Type B pancreatic cell (in vitro differentiated cells): ENCODE results near the gene CHST13. TPM values are rescaled to one million over a fixed set of nuclear protein-coding genes. Genes with fewer than 3 reads are reported as not detected.
A peak's percentile ranks its signal among the peaks of the same experiment; 100 is the strongest.

Experiments
- DNase-seq: peaks from one replicate; pipeline ENCODE4 v3.0.0; 2021; ENCODE audit warnings: mixed read lengths; ENCODE audit not compliant: unreplicated experiment; ENCODE audit errors: extremely low spot score
- H3K27ac Mint-ChIP-seq: 2 replicates; pipeline ENCODE4 v1.8.0; 2021; ENCODE audit warnings: mild to moderate bottlenecking, mixed read lengths
- H3K27me3 Mint-ChIP-seq: 2 replicates; pipeline ENCODE4 v1.8.0; 2021; ENCODE audit warnings: mixed read lengths
- H3K36me3 Mint-ChIP-seq: 2 replicates; pipeline ENCODE4 v1.8.0; 2021; ENCODE audit warnings: mixed read lengths
- H3K4me1 Mint-ChIP-seq: one replicate; pipeline ENCODE4 v1.8.0; 2021; ENCODE audit warnings: mixed read lengths; ENCODE audit not compliant: unreplicated experiment
- H3K4me3 Mint-ChIP-seq: 2 replicates; pipeline ENCODE4 v1.8.0; 2021; ENCODE audit warnings: mild to moderate bottlenecking, mixed read lengths
- H3K9me3 Mint-ChIP-seq: 2 replicates; pipeline ENCODE4 v1.8.0; 2021; ENCODE audit warnings: mixed read lengths
- CTCF ChIP-seq: fragments of 200-600 bp; sonication (generic); conservative IDR thresholded peaks from 2 replicates; pipeline ENCODE4 v1.5.0; 2021; ENCODE audit warnings: antibody characterized with exemption, mild to moderate bottlenecking
- long read RNA-seq: library from polyadenylated mRNA; unstranded; transcript quantifications from one replicate; pipeline ENCODE4 v2.0.0, GENCODE V29; 2020
- total RNA-seq: library from RNA; stranded (reverse); gene quantifications from 2 replicates; pipeline ENCODE4 v1.2.1, GENCODE V29; 2021; ENCODE audit warnings: low replicate concordance

Gene CHST13, protein sequence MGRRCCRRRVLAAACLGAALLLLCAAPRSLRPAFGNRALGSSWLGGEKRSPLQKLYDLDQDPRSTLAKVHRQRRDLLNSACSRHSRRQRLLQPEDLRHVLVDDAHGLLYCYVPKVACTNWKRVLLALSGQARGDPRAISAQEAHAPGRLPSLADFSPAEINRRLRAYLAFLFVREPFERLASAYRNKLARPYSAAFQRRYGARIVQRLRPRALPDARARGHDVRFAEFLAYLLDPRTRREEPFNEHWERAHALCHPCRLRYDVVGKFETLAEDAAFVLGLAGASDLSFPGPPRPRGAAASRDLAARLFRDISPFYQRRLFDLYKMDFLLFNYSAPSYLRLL
- 0.31 and 0.67 TPM in 2 replicates for total RNA-seq
- long read RNA-seq = 0 reads

- Mint-ChIP-seq H3K27ac (no peak within 1 kb of the TSS), H3K27me3 (peaks cover 55% of the 10 kb centered on the region), H3K4me1 (peaks cover 5% of the 10 kb centered on the region), H3K9me3 (no peaks in the 10 kb centered on the region), H3K4me3 (peak within 1 kb of the TSS; percentile 72), H3K36me3 (no peaks in the 10 kb centered on the region)
- no peak for TF ChIP-seq CTCF
- DNase-seq = no peak
Observed at GRCh38 chr3:126523745-126524428, at the start of gene CHST13. CHST13 (plus strand) TSS chr3:126524155; CDS start chr3:126524333, 178 bp downstream.

GRCh38 chr3:126474498-126475412, 49.2 kb upstream of the CHST13 start:
- H3K9me3 Mint-ChIP-seq = no peaks in the 10 kb centered on the region
- H3K27ac Mint-ChIP-seq = peak overlapping the region; percentile 96
- H3K4me1 Mint-ChIP-seq = peaks cover 33% of the 10 kb centered on the region
- peak overlapping the region; percentile 97 for H3K4me3 Mint-ChIP-seq
- no peak for DNase-seq
- peaks cover 21% of the 10 kb centered on the region for H3K36me3 Mint-ChIP-seq
- H3K27me3 Mint-ChIP-seq = no peaks in the 10 kb centered on the region
- peak; percentile 37 for TF ChIP-seq CTCF

- Mint-ChIP-seq H3K36me3 (peaks cover 16% of the 10 kb centered on the region), H3K9me3 (no peaks in the 10 kb centered on the region), H3K27ac (peak within 1 kb of the TSS; percentile 96)
Observed at GRCh38 chr3:126475413-126476114, 48.4 kb upstream of the CHST13 start, which contains the start of gene ZXDC. ZXDC (minus strand) TSS chr3:126475891; CDS start chr3:126475865, 26 bp downstream.

DNA sequence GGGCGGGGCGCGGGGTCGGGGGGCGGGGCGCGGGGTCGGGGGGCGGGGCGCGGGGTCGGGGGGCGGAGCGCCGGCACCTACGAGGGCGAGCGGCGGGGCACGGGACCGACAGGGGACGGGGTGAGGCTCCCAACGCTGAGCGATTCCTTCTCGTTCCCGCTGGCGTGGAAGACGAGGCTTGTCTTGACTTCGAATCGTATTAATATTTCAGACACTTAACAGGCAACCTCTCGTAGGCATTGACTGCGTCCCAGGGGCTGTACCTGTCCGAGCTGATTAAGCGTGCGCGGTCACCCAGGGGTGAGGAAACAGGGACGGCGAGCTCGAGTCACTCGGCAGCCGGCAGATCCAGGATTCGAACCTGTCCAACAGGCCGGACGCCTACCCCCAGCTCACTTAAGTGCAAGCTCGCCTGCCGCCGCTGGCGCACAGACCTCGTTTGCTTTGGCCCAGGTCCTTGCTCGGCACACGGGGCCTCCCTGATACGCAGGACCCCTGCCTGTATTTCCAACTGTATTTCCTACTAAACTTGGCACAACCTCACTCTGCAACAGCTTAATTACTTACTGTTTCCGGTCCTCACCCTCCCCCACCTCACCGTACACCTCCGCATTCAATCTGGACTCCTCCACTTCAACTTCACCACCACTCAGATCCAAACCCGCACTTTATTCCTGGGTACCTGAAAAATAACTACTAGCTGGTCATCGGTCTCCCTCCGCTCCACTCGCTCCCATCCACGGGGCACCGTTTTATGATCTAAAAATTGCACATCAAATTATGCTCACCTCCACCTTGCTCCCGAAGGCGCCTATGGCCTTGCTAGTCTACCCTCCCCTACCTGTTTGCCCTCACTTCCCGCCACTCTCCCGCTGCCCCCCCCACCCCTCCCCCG, 47.5 kb upstream of the CHST13 start:
- H3K9me3 Mint-ChIP-seq = no peaks in the 10 kb centered on the region
- H3K27me3 Mint-ChIP-seq = no peaks in the 10 kb centered on the region
- peak overlapping the region; percentile 87 for H3K4me3 Mint-ChIP-seq
- DNase-seq = no peak
- H3K27ac Mint-ChIP-seq = peak overlapping the region; percentile 94
- peaks cover 33% of the 10 kb centered on the region for H3K4me1 Mint-ChIP-seq
- peaks cover 9% of the 10 kb centered on the region for H3K36me3 Mint-ChIP-seq
- no peak for TF ChIP-seq CTCF

More at GRCh38 chr3:126475413-126476114, 48.4 kb upstream of the CHST13 start, which contains the start of gene ZXDC:
- peaks cover 33% of the 10 kb centered on the region for H3K4me1 Mint-ChIP-seq
- peak; percentile 97 for DNase-seq
- peak within 1 kb of the TSS; percentile 97 for H3K4me3 Mint-ChIP-seq
- TF ChIP-seq CTCF = peak; percentile 34
- H3K27me3 Mint-ChIP-seq = no peaks in the 10 kb centered on the region
